Ishikawa (cell line): ENCODE results near the gene RAD51B.
A peak's percentile ranks its signal among the peaks of the same experiment; 100 is the strongest.

Experiments
- CEBPB ChIP-seq: IDR thresholded peaks from 2 replicates; pipeline ENCODE4 v1.6.1; 2012
- CREB1 ChIP-seq: IDR thresholded peaks from 2 replicates; pipeline ENCODE4 v1.6.1; 2012; ENCODE audit warnings: low read depth
- EP300 ChIP-seq: IDR thresholded peaks from 2 replicates; pipeline ENCODE4 v1.6.1; 2012; ENCODE audit warnings: borderline replicate concordance
- FOXM1 ChIP-seq: IDR thresholded peaks from 2 replicates; pipeline ENCODE4 v1.6.1; 2012; ENCODE audit warnings: low read depth, borderline replicate concordance
- NFIC ChIP-seq: IDR thresholded peaks from 2 replicates; pipeline ENCODE4 v1.6.1; 2012
- RAD21 ChIP-seq: IDR thresholded peaks from 2 replicates; pipeline ENCODE4 v1.6.1; 2012; ENCODE audit warnings: low read depth
- REST ChIP-seq: IDR thresholded peaks from 2 replicates; pipeline ENCODE4 v1.6.1; 2012; ENCODE audit warnings: low read depth, mild to moderate bottlenecking
- TAF1 ChIP-seq: IDR thresholded peaks from 2 replicates; pipeline ENCODE4 v1.6.1; 2012; ENCODE audit warnings: low read depth, mild to moderate bottlenecking
- TCF12 ChIP-seq: IDR thresholded peaks from 2 replicates; pipeline ENCODE4 v1.6.1; 2012; ENCODE audit warnings: low read depth
- TEAD4 ChIP-seq: IDR thresholded peaks from 2 replicates; pipeline ENCODE4 v1.6.1; 2012
- USF1 ChIP-seq: IDR thresholded peaks from 2 replicates; pipeline ENCODE4 v1.6.1; 2012
- YY1 ChIP-seq: IDR thresholded peaks from 2 replicates; pipeline ENCODE4 v1.6.1; 2012; ENCODE audit warnings: low read depth
- ZBTB7A ChIP-seq: IDR thresholded peaks from 2 replicates; pipeline ENCODE4 v1.6.1; 2012; ENCODE audit warnings: low read depth
- TF ChIP-seq, protein P1 (sequence below): IDR thresholded peaks from 2 replicates; pipeline ENCODE4 v1.6.1; 2012

DNA sequence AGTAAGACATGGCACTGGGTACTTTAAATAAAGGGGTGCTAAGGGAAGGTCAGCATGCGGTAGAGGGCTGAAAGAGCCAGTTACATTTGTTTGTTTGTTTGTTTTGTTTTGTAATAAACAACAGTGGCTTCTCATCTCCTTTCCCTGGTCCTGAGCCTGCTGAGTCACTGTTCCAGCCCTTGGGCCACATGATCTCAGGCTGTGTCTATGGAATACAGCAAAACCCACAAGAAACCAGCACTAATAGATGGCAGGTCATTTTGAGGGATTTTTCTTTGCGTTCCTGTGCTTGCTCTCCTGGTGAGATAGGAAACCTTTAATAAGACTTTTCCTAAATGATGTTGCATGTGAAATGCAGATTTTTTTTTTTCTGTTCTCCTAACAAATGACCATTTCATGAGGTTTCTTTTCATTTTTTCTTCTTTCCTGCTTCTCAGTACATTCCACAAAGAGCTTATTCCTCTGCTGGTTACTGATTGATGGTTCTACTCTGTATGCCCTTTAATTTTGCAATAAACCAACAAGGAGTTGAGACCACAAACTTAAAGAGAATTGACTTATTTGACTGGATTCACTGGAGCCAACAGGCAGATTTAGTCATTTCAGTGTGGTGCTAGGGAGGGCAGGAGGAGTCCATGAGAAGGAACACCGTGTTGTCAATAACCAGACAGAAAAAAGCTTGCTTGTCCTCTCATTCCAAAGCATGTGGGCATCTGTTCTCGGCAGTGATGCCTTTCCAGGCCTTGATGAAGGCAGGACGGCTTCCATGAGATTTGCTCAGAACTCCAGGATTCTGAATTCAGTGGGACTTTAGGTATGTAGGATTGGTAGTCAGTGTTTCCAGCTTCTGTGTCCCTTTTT is 459.2 kb downstream of the RAD51B start:
- TF ChIP-seq CREB1, result no peak
- TF ChIP-seq CEBPB, result no peak
- TF ChIP-seq, protein P1, sequence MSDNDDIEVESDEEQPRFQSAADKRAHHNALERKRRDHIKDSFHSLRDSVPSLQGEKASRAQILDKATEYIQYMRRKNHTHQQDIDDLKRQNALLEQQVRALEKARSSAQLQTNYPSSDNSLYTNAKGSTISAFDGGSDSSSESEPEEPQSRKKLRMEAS, result no peak
- TF ChIP-seq EP300, result no peak
- TF ChIP-seq TAF1, result no peak
- peak; percentile 60 for TF ChIP-seq USF1
- no peak for TF ChIP-seq REST
- TF ChIP-seq NFIC, result no peak
- no peak for TF ChIP-seq RAD21
- TF ChIP-seq TEAD4, result no peak
- TF ChIP-seq FOXM1, result no peak
- no peak for TF ChIP-seq YY1
- TF ChIP-seq ZBTB7A, result no peak
- TF ChIP-seq TCF12, result no peak
